Kidney capillary endothelial cell (primary cell): ENCODE data around the gene AKTIP.
A peak's percentile ranks its signal among the peaks of the same experiment; 100 is the strongest.
"Not testable (repeated sequence)": the region's sequence is repeated elsewhere in the genome, so short reads cannot be mapped to it uniquely, and the experiment has no call there.

Experiments
- DNase-seq: peaks from one replicate; pipeline ENCODE4 v3.0.0-alpha.2; 2018; ENCODE audit warnings: low spot score

Gene AKTIP

DNA sequence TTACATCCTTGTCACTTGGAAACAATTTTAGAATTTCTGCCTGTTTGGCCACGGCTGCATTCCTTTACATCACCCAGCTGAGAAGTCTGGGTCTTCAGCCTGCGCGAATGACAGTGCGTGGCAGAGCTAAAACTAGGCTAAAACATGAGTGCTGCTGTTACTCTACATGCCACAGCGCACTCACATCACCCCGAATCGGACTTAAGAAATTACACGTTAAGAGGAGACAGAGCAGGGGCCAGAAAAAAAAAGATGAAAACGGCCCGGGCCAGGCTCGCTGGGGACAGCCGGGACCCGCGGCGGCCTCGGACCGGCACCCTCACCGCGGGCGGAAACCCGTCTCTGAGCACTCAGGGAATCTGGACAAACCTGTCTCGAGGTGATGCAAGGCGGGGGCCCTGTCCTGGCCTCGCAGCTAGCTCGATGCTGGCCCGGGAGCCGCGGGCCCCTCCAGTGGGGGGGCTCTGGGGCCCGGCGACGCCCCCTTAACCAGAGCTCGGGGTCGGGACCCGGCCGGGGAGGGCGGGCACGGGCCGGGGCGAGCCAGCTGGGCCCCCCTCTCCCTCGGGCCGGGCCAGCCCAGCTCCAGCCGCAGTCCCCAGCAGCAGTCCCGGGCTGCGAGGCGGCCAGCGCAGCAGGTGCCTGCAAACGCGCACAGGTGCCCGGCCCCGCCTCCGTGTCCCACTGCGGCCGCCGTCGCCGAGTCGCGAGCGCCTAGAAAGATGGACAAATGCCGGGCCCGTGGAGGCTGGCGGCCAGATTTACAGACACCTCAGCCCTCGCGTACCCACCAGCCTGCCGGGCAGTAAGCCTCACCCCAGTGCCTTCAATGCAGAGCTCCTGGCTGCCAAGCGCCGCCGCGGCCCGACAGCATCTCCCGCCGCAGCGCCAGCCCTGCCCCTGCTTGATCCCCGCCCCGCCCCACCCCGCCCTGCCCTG, at the start of gene AKTIP:
AKTIP (minus strand) TSS at position 879 of the 939 bp plus-strand sequence. CDS start 2,950 bp downstream, outside the sequence.
- no peak for DNase-seq

DNA sequence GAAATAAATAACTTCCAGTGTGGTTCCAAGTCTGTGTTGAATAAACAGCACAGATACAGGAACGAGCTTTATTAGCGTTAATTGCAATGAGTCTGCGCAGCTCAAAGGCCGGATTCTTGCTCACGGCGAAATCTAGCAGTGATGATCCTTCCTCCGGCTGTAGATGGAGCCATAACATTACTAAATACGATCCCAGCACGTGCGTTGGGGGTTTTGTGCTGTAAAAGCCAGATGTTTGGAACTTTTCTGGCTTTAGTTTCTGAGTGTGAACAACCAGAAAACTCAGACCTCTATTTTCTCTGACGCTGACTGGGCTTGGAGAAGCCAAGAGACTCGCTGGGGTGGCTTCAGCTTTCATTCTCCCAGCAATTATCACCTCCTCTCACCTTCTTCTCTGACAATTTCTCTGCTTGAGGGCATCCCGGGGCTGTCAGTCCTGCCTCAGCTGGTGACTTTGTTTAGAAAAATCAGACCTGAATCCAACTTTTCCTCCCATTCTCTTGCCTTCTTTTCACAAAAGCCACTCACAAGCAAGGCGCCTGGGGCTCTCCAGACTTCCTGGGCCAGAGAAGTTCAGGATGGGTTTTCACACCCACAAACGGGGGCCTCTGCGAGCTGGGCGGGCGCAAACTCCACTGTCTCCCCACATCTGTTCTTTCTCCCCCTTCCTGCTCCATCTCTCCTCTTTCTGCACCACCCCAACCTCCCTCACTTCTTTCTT, 47.1 kb upstream of the AKTIP start:
- DNase-seq: peak; percentile 84

DNA sequence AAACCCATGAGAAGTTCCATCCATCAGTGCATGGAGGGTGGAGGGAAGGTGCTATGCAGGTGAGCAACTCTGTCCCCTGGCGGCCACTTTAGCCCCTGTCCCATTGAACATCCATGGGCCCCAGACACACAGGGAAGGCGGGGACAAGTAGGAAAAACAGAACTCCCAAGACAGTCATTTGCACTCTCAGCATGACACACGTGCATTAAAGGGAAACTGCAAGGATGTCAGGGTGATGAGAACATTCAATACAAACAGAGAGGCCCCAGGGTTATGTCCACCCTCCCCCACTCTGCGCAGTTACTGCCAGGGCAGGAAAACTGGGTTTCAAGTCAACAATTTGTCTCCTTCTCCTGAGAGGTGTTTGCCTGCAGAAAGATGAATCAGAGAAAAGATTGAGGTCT, 44.0 kb upstream of the AKTIP start:
- DNase-seq: peak; percentile 43

DNA sequence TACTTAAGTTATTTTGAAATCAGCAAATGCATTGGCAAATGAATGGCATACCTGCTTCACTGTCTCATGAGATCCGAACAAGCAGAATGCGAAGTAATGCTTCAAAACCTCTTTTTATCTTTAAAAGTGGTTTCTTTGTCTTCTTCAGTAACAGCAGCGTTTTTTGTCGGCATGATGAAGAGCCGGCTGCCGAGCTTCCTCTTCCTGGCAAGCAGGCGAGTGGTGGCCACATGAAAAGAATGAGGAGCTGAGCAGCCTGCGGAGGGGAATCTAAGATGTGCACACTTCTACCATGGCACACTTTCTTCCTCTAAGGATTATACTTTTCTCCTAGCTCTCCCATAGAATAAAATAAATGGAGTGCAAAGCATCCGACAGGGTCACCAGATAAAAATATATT, 42.4 kb upstream of the AKTIP start:
- peak; percentile 12 for DNase-seq

DNA sequence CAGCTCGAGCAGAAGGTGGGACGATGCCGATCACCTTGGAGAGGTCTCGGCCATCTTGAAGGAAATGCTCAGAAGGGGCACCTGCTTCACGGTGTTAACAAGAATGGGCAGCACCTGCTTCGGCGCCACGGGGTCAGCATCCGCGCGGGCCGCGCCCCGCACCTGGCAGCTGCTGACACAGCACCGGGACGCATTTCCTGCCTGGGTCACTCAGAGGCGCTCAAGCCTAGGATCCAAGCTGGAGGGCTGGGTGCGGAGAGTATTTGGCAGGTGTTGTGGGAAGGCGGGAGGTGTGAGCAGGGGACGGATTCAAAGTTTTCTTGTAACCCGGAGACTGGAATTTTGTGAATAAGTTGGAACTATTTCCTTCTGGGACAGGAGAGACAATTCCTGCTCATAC, 39.3 kb upstream of the AKTIP start:
- DNase-seq: no peak

DNA sequence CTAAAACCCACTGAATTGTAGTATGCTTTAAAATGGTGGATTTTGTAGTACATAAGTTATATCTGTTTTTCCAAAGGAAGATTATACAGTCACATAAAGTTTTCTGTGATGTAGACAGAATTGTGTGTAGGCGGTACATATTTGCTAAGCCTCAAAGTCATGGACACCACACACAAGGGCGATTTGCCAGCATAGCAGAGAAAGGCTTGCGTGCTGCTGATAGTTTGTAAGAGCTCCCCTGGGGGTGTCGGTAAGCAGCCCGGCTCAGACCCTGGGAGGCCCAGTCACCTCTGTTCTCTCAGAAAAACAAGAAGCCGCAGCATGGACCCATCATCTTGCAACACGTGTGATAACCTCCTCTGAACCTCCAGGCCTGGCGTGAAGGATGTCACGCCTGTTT, 38.3 kb upstream of the AKTIP start:
- no peak for DNase-seq

DNA sequence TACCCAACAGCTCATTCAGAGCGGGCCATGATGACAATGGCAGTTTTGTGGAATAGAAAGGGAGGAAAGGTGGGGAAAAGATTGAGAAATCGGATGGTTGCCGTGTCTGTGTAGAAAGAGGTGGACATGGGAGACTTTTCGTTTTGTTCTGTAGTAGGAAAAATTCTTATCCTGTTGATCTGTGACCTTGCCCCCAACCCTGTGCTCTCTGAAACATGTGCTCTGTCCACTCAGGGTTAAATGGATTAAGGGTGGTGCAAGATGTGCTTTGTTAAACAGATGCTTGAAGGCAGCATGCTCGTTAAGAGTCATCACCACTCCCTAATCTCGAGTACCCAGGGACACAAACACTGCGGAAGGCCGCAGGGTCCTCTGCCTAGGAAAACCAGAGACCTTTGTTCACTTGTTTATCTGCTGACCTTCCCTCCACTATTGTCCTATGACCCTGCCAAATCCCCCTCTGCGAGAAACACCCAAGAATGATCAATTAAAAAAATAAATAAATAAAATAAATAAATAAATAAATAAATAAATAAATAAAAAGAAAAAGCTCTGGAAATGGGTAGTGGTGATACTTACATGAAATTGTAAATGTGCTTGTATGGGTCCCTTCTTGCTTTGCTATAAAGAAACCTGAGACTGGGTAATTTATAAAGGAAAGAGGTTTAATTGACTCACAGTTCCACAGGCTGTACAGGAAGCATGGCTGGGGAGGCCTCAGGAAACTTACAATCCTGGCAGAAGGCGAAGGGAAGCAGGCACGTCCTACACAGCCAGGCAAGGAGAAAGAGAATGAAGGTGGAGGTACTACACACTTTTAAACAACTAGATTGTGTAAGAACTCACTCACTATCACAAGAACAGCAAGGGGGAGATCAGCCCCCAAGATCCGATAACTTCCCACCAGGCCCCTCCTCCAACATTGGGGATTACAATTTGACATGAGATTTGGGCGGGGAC, 37.0 kb upstream of the AKTIP start:
- DNase-seq: not testable (repeated sequence)

DNA sequence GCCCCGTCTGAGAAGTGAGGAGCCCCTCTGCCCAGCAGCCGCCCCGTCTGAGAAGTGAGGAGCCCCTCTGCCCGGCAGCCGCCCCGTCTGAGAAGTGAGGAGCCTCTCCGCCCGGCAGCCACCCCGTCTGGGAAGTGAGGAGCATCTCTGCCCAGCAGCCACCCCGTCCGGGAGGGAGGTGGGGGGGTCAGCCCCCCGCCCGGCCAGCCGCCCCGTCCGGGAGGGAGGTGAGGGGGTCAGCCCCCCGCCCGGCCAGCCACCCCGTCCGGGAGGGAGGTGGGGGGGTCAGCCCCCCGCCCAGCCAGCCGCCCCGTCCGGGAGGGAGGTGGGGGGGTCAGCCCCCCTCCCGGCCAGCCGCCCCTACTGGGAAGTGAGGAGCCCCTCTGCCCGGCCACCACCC, 36.3 kb upstream of the AKTIP start:
- DNase-seq: not testable (repeated sequence)

DNA sequence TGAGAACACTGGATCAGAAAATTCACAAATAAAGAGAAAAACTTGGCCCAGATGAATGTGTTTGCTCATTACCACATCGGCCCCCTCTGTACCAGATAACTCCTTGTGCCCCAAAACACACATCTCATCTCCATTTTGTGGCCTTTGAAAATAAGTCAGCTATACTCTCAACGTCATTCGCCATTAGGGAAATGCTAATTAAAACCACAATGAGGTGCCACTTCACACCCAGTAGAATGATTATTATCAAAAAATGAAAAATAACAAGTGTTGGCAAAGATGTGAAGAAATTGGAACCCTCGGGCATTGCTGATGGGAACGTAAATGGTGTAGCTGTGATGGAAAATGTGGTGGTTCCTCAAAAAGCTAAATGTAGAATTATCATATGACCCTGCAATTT, 34.6 kb upstream of the AKTIP start:
- no peak for DNase-seq

DNA sequence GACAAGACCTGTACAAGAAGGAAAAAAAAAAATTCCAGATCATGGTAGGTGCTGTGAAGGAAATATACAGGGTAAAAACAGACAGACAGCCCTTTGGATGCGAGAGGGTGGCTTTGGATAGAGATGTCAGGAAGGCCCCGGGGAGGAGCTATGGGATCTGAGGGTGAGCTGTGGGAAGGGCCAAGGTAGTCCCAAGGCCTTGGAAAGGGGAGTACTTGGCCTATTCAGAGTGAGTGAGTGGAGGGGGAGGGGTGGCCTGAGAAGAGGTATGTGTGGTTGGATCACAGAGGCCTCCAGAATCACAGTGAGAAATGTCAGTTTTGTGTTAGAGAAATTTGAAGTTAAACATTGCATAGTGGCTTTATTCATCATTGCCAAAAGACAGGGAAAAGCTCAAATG, 31.2 kb upstream of the AKTIP start:
- no peak for DNase-seq

DNA sequence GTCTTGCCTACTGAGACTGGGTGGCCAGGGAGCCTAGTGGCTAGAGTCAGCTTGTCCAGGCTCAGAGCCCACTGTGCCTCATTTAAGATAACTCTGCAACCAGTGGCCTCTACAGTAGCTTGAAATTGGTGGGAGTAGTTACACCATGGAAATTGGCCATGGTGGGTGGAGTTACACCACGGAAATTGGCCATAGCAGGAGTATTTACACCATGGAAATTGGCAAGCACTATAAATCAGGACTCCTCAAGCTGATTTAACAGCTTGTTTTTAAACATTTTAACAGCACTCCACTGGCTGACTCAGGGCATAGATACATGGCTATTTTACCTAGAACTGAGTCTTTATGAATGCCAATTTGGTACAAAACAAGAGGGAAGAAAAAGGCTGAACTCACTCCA, 27.7 kb upstream of the AKTIP start:
- DNase-seq: no peak

DNA sequence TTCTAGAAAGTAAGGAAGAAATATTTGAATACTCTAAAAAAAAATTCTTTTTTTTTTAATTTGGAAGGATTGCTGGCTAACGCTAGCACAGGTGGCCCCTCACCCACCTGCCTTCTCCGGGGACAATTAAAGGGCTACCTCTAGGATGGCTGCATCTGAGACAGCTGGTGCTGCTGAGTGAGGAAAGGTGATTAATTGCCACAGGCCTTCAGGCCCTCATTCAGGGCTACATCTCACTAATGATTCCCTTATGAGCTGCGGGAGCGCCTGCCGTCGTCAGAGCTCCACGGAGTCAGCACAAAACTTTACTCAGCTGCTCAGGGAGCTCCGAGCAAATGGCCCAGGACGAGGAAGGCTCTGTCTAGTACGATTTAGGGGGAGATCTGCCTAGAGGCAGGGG, 27.0 kb upstream of the AKTIP start:
- no peak for DNase-seq

DNA sequence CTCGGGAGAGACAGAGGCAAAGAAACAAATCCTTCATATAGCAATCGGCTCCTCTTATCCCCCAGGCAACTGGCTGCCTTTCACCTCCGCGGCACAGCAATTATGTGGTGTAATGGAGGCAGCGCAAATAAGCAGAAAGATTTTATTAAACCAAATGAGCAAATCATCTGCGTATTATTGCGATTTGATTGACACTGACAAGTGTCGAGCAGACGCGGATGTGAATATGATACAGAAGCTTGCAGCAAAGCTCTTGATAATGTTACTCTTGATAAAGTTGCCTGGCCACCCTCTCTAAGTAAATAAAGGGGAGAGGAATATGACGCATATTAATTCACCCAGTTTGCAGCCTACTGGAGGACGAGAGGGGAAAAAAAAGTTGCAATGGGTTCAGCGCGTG, 26.5 kb upstream of the AKTIP start:
- DNase-seq: no peak

DNA sequence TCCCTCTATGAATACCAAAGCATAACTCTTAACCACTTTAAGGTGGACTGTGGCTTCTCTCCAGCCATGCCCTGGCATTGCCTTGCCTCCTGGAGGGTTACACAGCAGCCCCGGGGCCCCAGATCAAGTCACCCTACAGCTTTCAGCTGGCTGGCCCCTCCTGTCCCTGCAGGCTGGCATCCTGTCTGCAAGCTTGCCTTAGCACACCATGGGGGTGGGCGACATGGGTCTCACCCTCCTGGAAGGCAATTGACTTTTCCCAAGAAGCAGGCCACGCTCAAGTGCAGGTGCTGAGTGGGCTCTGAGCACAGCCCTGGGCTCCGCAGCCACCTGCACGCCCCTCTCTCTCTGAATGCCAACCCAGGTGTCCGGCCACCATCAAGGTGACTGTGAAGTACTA, 25.8 kb upstream of the AKTIP start:
- DNase-seq: no peak

DNA sequence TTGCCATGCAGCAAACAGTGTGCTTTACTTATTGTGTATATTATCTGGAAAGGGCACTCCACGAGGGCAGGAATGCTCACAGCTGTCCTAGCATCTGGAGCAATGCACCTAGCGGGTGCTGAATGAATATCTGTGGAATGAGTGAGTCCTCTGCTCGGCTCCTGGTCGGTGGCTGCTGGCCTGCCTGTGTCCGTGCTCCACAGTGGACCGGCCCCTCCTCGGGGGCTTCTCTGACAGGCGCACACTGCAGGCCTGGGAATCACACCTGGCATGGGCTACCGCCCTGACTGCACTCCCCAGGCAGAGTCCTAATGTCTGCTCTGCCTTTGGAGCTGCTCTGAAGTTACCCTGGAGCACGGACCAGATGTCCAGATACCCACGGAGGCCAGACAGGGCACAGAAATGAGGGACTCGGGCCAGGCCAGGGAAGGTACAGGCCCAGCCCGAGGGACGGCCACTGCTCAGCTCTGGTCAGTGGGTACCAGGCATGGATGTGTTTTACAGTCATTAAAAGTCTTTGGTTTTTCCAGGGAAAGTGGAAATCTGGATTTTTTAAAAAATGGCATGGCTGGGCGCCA, 21.1 kb upstream of the AKTIP start:
- no peak for DNase-seq

DNA sequence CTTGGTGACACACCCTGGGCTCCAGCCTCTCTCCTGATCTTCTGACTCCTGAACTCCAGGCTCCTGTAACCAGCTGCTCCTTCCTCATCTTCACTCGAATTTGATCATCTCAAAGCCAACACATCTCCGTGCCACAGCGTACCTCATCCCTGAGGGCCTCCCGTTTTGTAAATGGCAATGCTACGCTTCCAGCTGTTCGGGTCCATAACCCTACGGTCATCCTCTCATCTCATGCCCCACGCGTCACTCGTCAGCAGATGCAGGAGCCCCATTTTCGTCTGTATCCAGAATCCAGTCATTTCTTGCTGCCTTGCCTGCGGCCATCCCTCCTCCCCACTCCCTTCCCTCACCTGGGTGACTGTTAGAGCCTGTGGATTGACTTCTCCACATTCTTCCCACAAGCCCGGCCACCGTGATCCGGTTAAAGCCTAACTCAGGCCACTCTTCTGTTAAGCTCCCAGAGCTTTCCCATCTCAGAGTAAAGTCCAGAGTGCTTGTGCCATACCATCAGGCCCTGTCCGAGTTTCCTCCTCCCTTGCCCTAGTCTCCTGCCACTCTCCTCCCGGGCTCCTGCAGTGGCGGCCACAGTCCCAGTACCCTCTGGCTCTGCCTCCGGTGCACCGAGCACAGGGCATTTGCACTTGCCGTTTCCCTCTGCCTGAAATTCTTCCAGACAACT, 20.3 kb upstream of the AKTIP start:
- no peak for DNase-seq

DNA sequence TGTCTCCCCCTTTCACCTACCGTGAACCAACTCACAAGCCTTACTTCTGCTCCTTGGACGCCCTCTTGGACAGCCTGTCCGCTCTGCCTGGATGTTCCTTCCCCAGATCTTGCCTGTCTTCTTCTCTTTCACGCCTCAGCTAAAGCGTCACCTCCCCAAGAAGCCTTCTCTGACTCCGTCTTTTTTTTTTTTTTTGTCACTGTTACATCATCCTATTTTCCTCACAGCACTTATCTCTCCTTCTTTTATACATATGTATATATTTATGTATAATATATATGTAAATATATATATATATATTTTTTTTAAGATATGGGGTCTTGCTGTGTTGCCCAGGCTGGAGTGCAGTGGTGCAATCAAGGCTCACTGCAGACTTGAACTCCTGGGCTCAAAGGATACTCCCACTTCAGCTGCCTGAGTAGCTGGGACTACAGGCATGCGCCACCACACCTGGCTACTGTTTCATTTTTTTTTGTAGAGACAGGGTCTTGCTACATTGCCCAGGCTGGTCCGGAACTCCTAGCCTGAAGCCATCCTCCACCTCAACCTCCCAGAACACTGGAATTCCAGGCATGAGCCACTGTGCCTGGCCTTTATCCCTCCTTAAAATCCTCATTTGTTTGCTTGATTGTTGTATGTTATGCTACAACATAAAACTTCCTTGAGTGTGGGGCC, 16.5 kb upstream of the AKTIP start:
- DNase-seq: no peak

DNA sequence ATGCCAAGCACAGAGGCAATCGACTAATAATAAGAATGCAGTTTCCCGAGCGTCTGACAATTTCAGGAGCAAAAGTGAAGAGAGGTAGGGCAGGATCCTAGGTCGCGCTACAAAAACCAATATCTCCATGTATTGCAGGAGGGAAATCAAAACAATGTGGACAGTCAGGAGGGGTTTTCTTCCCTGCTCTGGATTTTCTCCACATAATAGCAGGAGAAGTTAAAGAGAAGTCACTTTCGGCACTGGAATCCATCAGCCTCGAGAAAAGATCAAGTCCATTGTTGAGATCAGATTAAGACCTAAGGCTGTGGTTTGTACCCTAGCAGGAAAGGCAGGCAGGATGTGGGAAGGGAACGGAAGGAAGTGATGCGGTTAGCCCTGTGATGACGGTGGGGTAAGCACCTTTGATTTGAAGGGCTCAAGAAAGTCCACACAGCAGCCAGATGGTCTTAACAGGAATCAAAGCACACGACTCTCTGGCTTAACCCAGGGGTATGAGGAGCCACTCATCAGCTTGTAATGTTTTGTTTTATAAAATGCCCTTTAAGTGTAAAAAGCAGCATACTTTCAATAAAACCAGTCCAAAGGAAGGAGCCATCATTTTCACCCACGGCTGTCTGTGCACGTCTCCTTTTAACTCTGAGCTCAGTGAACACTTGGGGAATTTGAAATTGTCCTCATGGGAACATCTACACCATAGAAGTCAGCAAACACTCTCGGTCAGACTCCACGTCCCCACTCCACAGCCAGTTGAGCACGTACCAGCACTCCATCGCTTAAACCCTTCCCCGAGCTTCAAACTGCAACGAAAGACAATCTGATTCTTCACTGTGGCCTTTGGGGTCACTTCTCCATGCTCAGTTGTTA, 15.8 kb upstream of the AKTIP start:
- DNase-seq: peak; percentile 99

DNA sequence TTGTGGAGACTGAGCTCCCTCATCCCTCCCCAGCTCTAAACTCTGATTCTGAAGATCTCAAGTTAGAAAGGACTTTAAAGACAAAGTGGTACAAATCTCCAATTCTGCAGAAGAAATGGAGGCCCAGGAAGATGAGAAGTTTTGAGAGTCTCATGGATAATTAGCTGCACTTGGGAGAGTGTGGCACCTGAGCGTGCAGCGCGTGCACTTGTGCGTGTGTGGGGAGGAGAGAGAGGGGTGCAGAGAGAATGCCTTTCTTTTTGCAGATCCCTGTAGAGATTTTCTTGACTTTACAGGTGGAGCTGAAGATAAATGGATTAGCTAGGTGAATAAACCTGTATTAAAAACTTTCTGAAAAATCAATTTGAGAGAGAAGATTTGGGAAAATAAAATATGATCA, 14.8 kb upstream of the AKTIP start:
- no peak for DNase-seq

DNA sequence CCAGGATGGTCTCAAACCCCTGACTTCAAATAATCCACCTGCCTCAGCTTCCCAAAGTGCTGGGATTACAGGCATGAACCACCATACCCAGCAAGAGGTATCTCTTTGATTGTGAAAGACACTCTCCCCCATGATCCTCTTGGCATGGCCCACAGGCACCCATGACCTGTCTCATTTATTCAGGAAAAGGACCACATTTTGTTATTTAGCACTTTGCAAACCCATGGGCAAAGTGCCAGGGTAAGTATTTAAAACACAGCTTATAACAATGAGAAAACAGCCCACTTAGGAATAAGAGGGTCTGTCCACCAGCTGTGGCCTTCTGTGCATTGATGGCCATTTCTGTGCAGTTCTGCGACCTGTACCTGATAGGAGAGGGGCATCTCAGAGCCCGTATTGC, 12.8 kb upstream of the AKTIP start:
- no peak for DNase-seq
